Dermis lymphatic vessel endothelial cell (primary cell): ENCODE measurements around the gene PRODH. TPM values are rescaled to one million over a fixed set of nuclear protein-coding genes. Genes with fewer than 3 reads are reported as not detected.

Experiments
- total RNA-seq: library from RNA; depleted of rRNA; stranded (reverse); fragments of >200 nt; gene quantifications from 2 replicates; pipeline ENCODE4 v1.2.1, GENCODE V29; 2014

Gene PRODH
- total RNA-seq, result 0.34 TPM in 1 of 2 replicates, not detected in the other

GRCh38 chr22:18935889-18936529 lies at the start of gene PRODH:
TSS of gene PRODH (minus strand) at chr22:18936293. CDS start at chr22:18936287, 6 bp downstream.

GRCh38 chr22:18905540-18906409 lies 30.3 kb downstream of the PRODH start, which contains the start of gene DGCR6:
TSS of gene DGCR6 (plus strand) at chr22:18906320. CDS start at chr22:18906375, 55 bp downstream.

Other genes with a start within 250 kb of the PRODH start
- 0.43 and 1.8 TPM in 2 replicates for gene DGCR6, start 30.0 kb downstream of the PRODH start, total RNA-seq
- 34.6 and 37.6 TPM in 2 replicates for gene DGCR2, start 186.1 kb upstream of the PRODH start, total RNA-seq
- gene TSSK2, start 195.0 kb upstream of the PRODH start, total RNA-seq, result not detected in 2 replicates
- gene ESS2, start 208.4 kb upstream of the PRODH start, total RNA-seq, result 6.2 and 7.6 TPM in 2 replicates
- not detected in 2 replicates for gene GSC2, start 214.0 kb upstream of the PRODH start, total RNA-seq
- 36.4 and 43.5 TPM in 2 replicates for gene SLC25A1, start 242.4 kb upstream of the PRODH start, total RNA-seq